ENCODE results near the gene RCAN1. TPM values are rescaled to one million over a fixed set of nuclear protein-coding genes. Genes with fewer than 3 reads are reported as not detected.

RCAN1 gene
- total and polyA plus RNA-seq, 2 of the 8 experiments (the other 6 are each of a cell fraction or from before 2014, with no cell fraction given): 1.7 to 6.4 TPM

- no peak overlapping the region for H3K4me2 ChIP-seq (ENCODE audit: insufficient read depth in 1 of 2, low read depth in 2 of 2, low read length in 2 of 2)
- H3K4ac ChIP-seq (replicated peaks; ENCODE audit: insufficient read length, low read depth, low read length): no peak overlapping the region
- no peaks in the 10 kb centered on the region for H3K4me1 ChIP-seq (replicated peaks in 1 of 4; ENCODE audit: control insufficient read depth in 3 of 4, insufficient read depth in 4 of 4, low read length in 3 of 4)
- no peaks in the 10 kb centered on the region for H3K36me3 ChIP-seq (ENCODE audit: control insufficient read depth in 2 of 4, insufficient read depth in 4 of 4, low read length in 3 of 4)
- no peak overlapping the region for H2BK5ac ChIP-seq (ENCODE audit: low read depth, low read length)
- no peak overlapping the region for H4K91ac ChIP-seq (replicated peaks; ENCODE audit: insufficient read length, low read length)
- H3K9me3 ChIP-seq (ENCODE audit: insufficient read depth in 2 of 2, low read depth in 1 of 2, low read length in 1 of 2): no peaks in the 10 kb centered on the region
- POLR2A ChIA-PET (ENCODE audit: partially characterized antibody): no interaction called here
- H3K79me1 ChIP-seq (ENCODE audit: low read depth, low read length): no peaks in the 10 kb centered on the region
- 95% methylated on average over 4 of the region's 4 CpGs; no CpG with 5 or more reads in 1 of the 2 experiments for WGBS, 2 experiments (ENCODE audit: extremely low coverage in 1 of 2, insufficient coverage in 1 of 2, insufficient read length in 1 of 2, insufficient replicate concordance in 2 of 2, low coverage in 1 of 2, low lambda C conversion rate in 2 of 2, missing lambda C conversion rate in 1 of 2)
- no peak overlapping the region for H3K27ac ChIP-seq (ENCODE audit: low read depth, low read length)
- H3K27me3 ChIP-seq (replicated peaks in 1 of 4; ENCODE audit: control insufficient read depth in 3 of 4, extremely low read depth in 1 of 4, insufficient read depth in 3 of 4, low read length in 3 of 4): no peaks in the 10 kb centered on the region
- TF ChIP-seq YY1 (IDR thresholded peaks at IDR 0.05; ENCODE audit: low read depth, low read length) (no peak), KDM1A (IDR thresholded peaks at IDR 0.05; ENCODE audit: borderline replicate concordance, low read length) (no peak), JUN (IDR thresholded peaks at IDR 0.05; ENCODE audit: low read depth, low read length) (no peak), RFX5 (IDR thresholded peaks at IDR 0.05; ENCODE audit: borderline replicate concordance, low read depth, low read length) (no peak), KDM4A (IDR thresholded peaks at IDR 0.05; ENCODE audit: low read depth, low read length, severe bottlenecking) (no peak), SIX5 (IDR thresholded peaks at IDR 0.05; ENCODE audit: low read depth, low read length) (no peak), KDM5A (IDR thresholded peaks at IDR 0.05; ENCODE audit: low read length) (no peak), FOSL1 (IDR thresholded peaks at IDR 0.05; ENCODE audit: insufficient read depth, low read depth, low read length) (no peak), POU5F1 (IDR thresholded peaks at IDR 0.05; ENCODE audit: low read depth, low read length) (no peak), POLR2A (IDR thresholded peaks at IDR 0.05; ENCODE audit: control extremely low read depth in 1 of 2, low read depth in 2 of 2, low read length in 2 of 2) (no peak), TAF1 (IDR thresholded peaks at IDR 0.05; ENCODE audit: low read depth, low read length) (no peak), JUND (IDR thresholded peaks at IDR 0.05; ENCODE audit: low read length) (no peak), SRF (IDR thresholded peaks at IDR 0.05; ENCODE audit: low read depth, low read length) (no peak)
- H3K18ac ChIP-seq (ENCODE audit: extremely low read depth, low read length): no peak overlapping the region
- CTCF ChIA-PET (ENCODE audit: partially characterized antibody): interaction anchor here (0.9 to 2.7 kb wide), 3 partner anchors 18 to 198 kb away, joined by 3 to 10 read pairs (median 5); no protein-coding TSS in a partner anchor
- no peaks in the 10 kb centered on the region for H3K23me2 ChIP-seq (ENCODE audit: low read depth, low read length)
- no peak overlapping the region for H4K5ac ChIP-seq (ENCODE audit: insufficient read length, low read depth, low read length)
- no peaks in the 10 kb centered on the region for H4K20me1 ChIP-seq (replicated peaks in 1 of 2; ENCODE audit: control insufficient read depth in 1 of 2, insufficient read depth in 2 of 2, low read length in 2 of 2)
- no peaks in the 10 kb centered on the region for H3K79me2 ChIP-seq (ENCODE audit: control insufficient read depth in 1 of 2, insufficient read depth in 2 of 2, low read length in 2 of 2)
- FAIRE-seq: no peak
- H3K4me3 ChIP-seq (ENCODE audit: extremely low read depth in 1 of 4, insufficient read depth in 2 of 4, low read depth in 3 of 4, low read length in 4 of 4): no peak overlapping the region
- no peak overlapping the region for H2AFZ ChIP-seq (ENCODE audit: low read length)
- no peak overlapping the region for H3K23ac ChIP-seq (ENCODE audit: insufficient read length)
- no peak overlapping the region for H4K8ac ChIP-seq (ENCODE audit: extremely low read depth, insufficient read depth, low read length)
- no peak overlapping the region for H2AK5ac ChIP-seq (ENCODE audit: low read depth, low read length)
- H3K9ac ChIP-seq (replicated peaks in 1 of 4; ENCODE audit: extremely low read depth in 1 of 4, low read depth in 3 of 4, low read length in 3 of 4): no peak overlapping the region
- H2BK15ac ChIP-seq (ENCODE audit: low read length): no peak overlapping the region
- H3K56ac ChIP-seq (replicated peaks; ENCODE audit: insufficient read length, low read depth, low read length): no peak overlapping the region
- H3K14ac ChIP-seq (ENCODE audit: insufficient read length): no peak overlapping the region
- no peak overlapping the region for H2BK12ac ChIP-seq (ENCODE audit: low read depth, low read length)
- no peak overlapping the region for H2BK20ac ChIP-seq (ENCODE audit: low read length)
- no peak for DNase-seq (ENCODE audit: low read depth in 1 of 2, low spot score in 2 of 2)
- H2BK120ac ChIP-seq (replicated peaks; ENCODE audit: low read depth, low read length): no peak overlapping the region
Measured at GRCh38 chr21:34565238-34565637, 49.7 kb downstream of the RCAN1 start.
